ENCODE results near the gene LRRC4B. TPM values are rescaled to one million over a fixed set of nuclear protein-coding genes. Genes with fewer than 3 reads are reported as not detected.
A peak's percentile ranks its signal among the peaks of the same experiment; 100 is the strongest.

Gene LRRC4B
- total RNA-seq, 2 experiments from 2014 or later: not detected

- Mint-ChIP-seq H3K9me3 (no peaks in the 10 kb centered on the region), H3K36me3 (no peaks in the 10 kb centered on the region), H3K27ac (peak overlapping the region; percentile 4), H3K4me1 (peaks cover 13% of the 10 kb centered on the region), H3K4me3 (no peak overlapping the region), H3K27me3 (peaks cover 5% of the 10 kb centered on the region)
- ATAC-seq (ENCODE audit: low read depth): no peak
- POLR2A ChIA-PET: interaction anchor here (0.6 kb wide), 1 partner anchor 131 kb away, joined by 3 read pairs; no protein-coding TSS in a partner anchor
- DNase-seq: no peak
Observed at GRCh38 chr19:50495020-50495531, 73.2 kb downstream of the LRRC4B start.

GRCh38 chr19:50494186-50495019 is 73.8 kb downstream of the LRRC4B start:
- Mint-ChIP-seq H3K4me1 (peaks cover 13% of the 10 kb centered on the region), H3K4me3 (no peak overlapping the region), H3K36me3 (no peaks in the 10 kb centered on the region), H3K27ac (no peak overlapping the region), H3K27me3 (peaks cover 5% of the 10 kb centered on the region), H3K9me3 (no peaks in the 10 kb centered on the region)
- POLR2A ChIA-PET: interaction anchor here (0.6 kb wide), 1 partner anchor 131 kb away, joined by 3 read pairs; no protein-coding TSS in a partner anchor
- ATAC-seq (ENCODE audit: low read depth) (no peak), DNase-seq (no peak)

- H3K4me3 Mint-ChIP-seq: no peak overlapping the region
- POLR2A ChIA-PET: no interaction called here
- no peaks in the 10 kb centered on the region for H3K36me3 Mint-ChIP-seq
- H3K27me3 Mint-ChIP-seq: peaks cover 5% of the 10 kb centered on the region
- DNase-seq (no peak), ATAC-seq (ENCODE audit: low read depth) (no peak)
- no peaks in the 10 kb centered on the region for H3K9me3 Mint-ChIP-seq
- peaks cover 15% of the 10 kb centered on the region for H3K4me1 Mint-ChIP-seq
- no peak overlapping the region for H3K27ac Mint-ChIP-seq
Observed at GRCh38 chr19:50493171-50493570, 75.1 kb downstream of the LRRC4B start.

GRCh38 chr19:50492303-50493052 is 75.8 kb downstream of the LRRC4B start:
- DNase-seq: no peak
- ATAC-seq (ENCODE audit: low read depth): peak; percentile 88
- Mint-ChIP-seq H3K9me3 (no peaks in the 10 kb centered on the region), H3K4me1 (peaks cover 17% of the 10 kb centered on the region), H3K36me3 (peaks cover 2% of the 10 kb centered on the region), H3K27me3 (peaks cover 5% of the 10 kb centered on the region), H3K27ac (peak overlapping the region; percentile 33), H3K4me3 (peak overlapping the region; percentile 61)
- POLR2A ChIA-PET: no interaction called here

GRCh38 chr19:50490991-50491472 is 77.2 kb downstream of the LRRC4B start:
- POLR2A ChIA-PET: no interaction called here
- H3K4me3 Mint-ChIP-seq: no peak overlapping the region
- H3K27ac Mint-ChIP-seq: no peak overlapping the region
- peaks cover 7% of the 10 kb centered on the region for H3K36me3 Mint-ChIP-seq
- no peak for DNase-seq
- peaks cover 19% of the 10 kb centered on the region for H3K4me1 Mint-ChIP-seq
- no peaks in the 10 kb centered on the region for H3K9me3 Mint-ChIP-seq
- no peak for ATAC-seq (ENCODE audit: low read depth)
- peaks cover 5% of the 10 kb centered on the region for H3K27me3 Mint-ChIP-seq

GRCh38 chr19:50490411-50490811 is 77.8 kb downstream of the LRRC4B start:
- DNase-seq (no peak), ATAC-seq (ENCODE audit: low read depth) (no peak)
- peaks cover 19% of the 10 kb centered on the region for H3K4me1 Mint-ChIP-seq
- peaks cover 5% of the 10 kb centered on the region for H3K27me3 Mint-ChIP-seq
- H3K27ac Mint-ChIP-seq: no peak overlapping the region
- POLR2A ChIA-PET: no interaction called here
- no peaks in the 10 kb centered on the region for H3K9me3 Mint-ChIP-seq
- no peak overlapping the region for H3K4me3 Mint-ChIP-seq
- peaks cover 12% of the 10 kb centered on the region for H3K36me3 Mint-ChIP-seq

GRCh38 chr19:50489461-50490011 is 78.7 kb downstream of the LRRC4B start:
- Mint-ChIP-seq H3K36me3 (peaks cover 18% of the 10 kb centered on the region), H3K4me1 (peaks cover 19% of the 10 kb centered on the region), H3K4me3 (no peak overlapping the region), H3K27ac (no peak overlapping the region), H3K27me3 (peaks cover 5% of the 10 kb centered on the region), H3K9me3 (no peaks in the 10 kb centered on the region)
- POLR2A ChIA-PET: no interaction called here
- ATAC-seq (ENCODE audit: low read depth): no peak
- DNase-seq: no peak

GRCh38 chr19:50488389-50489194 is 79.6 kb downstream of the LRRC4B start:
- H3K4me3 Mint-ChIP-seq: no peak overlapping the region
- H3K27me3 Mint-ChIP-seq: peaks cover 5% of the 10 kb centered on the region
- peaks cover 18% of the 10 kb centered on the region for H3K36me3 Mint-ChIP-seq
- ATAC-seq (ENCODE audit: low read depth): no peak
- peak overlapping the region; percentile 19 for H3K27ac Mint-ChIP-seq
- DNase-seq: no peak
- peaks cover 19% of the 10 kb centered on the region for H3K4me1 Mint-ChIP-seq
- POLR2A ChIA-PET: interaction anchor here (0.7 kb wide), 1 partner anchor 22 kb away, joined by 3 read pairs; no protein-coding TSS in a partner anchor
- no peaks in the 10 kb centered on the region for H3K9me3 Mint-ChIP-seq

- H3K27ac Mint-ChIP-seq: no peak overlapping the region
- DNase-seq (no peak), ATAC-seq (ENCODE audit: low read depth) (no peak)
- no peaks in the 10 kb centered on the region for H3K9me3 Mint-ChIP-seq
- peaks cover 5% of the 10 kb centered on the region for H3K27me3 Mint-ChIP-seq
- H3K4me3 Mint-ChIP-seq: no peak overlapping the region
- H3K36me3 Mint-ChIP-seq: peaks cover 24% of the 10 kb centered on the region
- H3K4me1 Mint-ChIP-seq: peaks cover 13% of the 10 kb centered on the region
- POLR2A ChIA-PET: no interaction called here
Observed at GRCh38 chr19:50486823-50487515, 81.3 kb downstream of the LRRC4B start.

GRCh38 chr19:50485284-50485955 is 82.8 kb downstream of the LRRC4B start:
- H3K4me1 Mint-ChIP-seq: peaks cover 5% of the 10 kb centered on the region
- POLR2A ChIA-PET: interaction anchor here (0.6 kb wide), 1 partner anchor 87 kb away, joined by 3 read pairs; no protein-coding TSS in a partner anchor
- no peak overlapping the region for H3K4me3 Mint-ChIP-seq
- peak overlapping the region; percentile 36 for H3K27ac Mint-ChIP-seq
- no peak for DNase-seq
- H3K9me3 Mint-ChIP-seq: no peaks in the 10 kb centered on the region
- H3K36me3 Mint-ChIP-seq: peaks cover 24% of the 10 kb centered on the region
- no peak for ATAC-seq (ENCODE audit: low read depth)
- H3K27me3 Mint-ChIP-seq: no peaks in the 10 kb centered on the region

- no peaks in the 10 kb centered on the region for H3K9me3 Mint-ChIP-seq
- no peak overlapping the region for H3K27ac Mint-ChIP-seq
- H3K4me3 Mint-ChIP-seq: no peak overlapping the region
- H3K36me3 Mint-ChIP-seq: peaks cover 29% of the 10 kb centered on the region
- POLR2A ChIA-PET: no interaction called here
- peaks cover 4% of the 10 kb centered on the region for H3K4me1 Mint-ChIP-seq
- no peak for DNase-seq
- no peaks in the 10 kb centered on the region for H3K27me3 Mint-ChIP-seq
- no peak for ATAC-seq (ENCODE audit: low read depth)
Observed at GRCh38 chr19:50482916-50483315, 85.3 kb downstream of the LRRC4B start.

Measured in activated naive CD8-positive, alpha-beta T cell treated with anti-CD3 and anti-CD28 coated beads, Interleukin-2, amount 10 ng/mL, durations not matched to agents 7 days and 5 days (primary cell).